Esophagus muscularis mucosa (tissue), 4 donors: ENCODE measurements around the gene ENTR1. TPM values are rescaled to one million over a fixed set of nuclear protein-coding genes. Genes with fewer than 3 reads are reported as not detected.

ENCODE experiments used
- DNase-seq: peaks from one replicate; pipeline ENCODE4 v3.0.0-alpha.2; 2017; ENCODE audit errors: extremely low spot score
- H3K27ac ChIP-seq, 4 donors: fragments of 200-600 bp; sonication (generic); replicated peaks in 1 of 4; 1 replicate in 3 of 4; 2 replicates in 1 of 4; pipeline ENCODE4 v1.5.1; 2016 to 2019; ENCODE audit warnings: mild to moderate bottlenecking in 1 of 4
- H3K27me3 ChIP-seq, 4 donors: fragments of 200-600 bp; sonication (generic); one replicate each; pipeline versions ENCODE4 v1.5.1 to v1.6.0; 2016 to 2019
- H3K36me3 ChIP-seq, 4 donors: fragments of 200-600 bp; sonication (generic); one replicate each; pipeline ENCODE4 v1.5.1; 2016 to 2019
- H3K4me1 ChIP-seq, 4 donors: fragments of 200-600 bp; sonication (generic); one replicate each; pipeline ENCODE4 v1.5.1; 2016 to 2019
- H3K4me3 ChIP-seq, 4 donors: fragments of 200-600 bp; sonication (generic); 1 replicate in 2 of 4; 2 replicates in 2 of 4; pipeline ENCODE4 v1.5.1; 2016 to 2019; ENCODE audit warnings: mild to moderate bottlenecking in 4 of 4, moderate library complexity in 1 of 4
- H3K9me3 ChIP-seq, 4 donors: fragments of 200-600 bp; sonication (generic); 1 replicate in 3 of 4; 2 replicates in 1 of 4; pipeline ENCODE4 v1.5.1; 2016 to 2019
- EP300 ChIP-seq: sonication (generic); formaldehyde crosslinking; IDR thresholded peaks from one replicate; pipeline ENCODE4 v1.6.1; 2017; ENCODE audit warnings: antibody characterized with exemption
- POLR2A ChIP-seq: fragments of 450-650 bp; IDR thresholded peaks from one replicate; pipeline ENCODE4 v1.6.1; 2017; ENCODE audit warnings: antibody characterized with exemption, moderate library complexity, mild to moderate bottlenecking, low read depth
- POLR2AphosphoS5 ChIP-seq, 2 donors: sonication (generic); formaldehyde crosslinking; IDR thresholded peaks; one replicate each; pipeline ENCODE4 v1.6.1; 2017; ENCODE audit warnings: antibody characterized with exemption in 2 of 2
- WGBS: methylation state at CpG from one replicate; pipeline ENCODE4 v1.1.5; 2018; 5-methylcytosine and 5-hydroxymethylcytosine counted together
- intact Hi-C: fragments of 100-400 bp; cut with DNase I; formaldehyde crosslinking; loops from one replicate; pipeline ENCODE4 v1.15.1; 2023
- total RNA-seq, 4 donors: library from RNA; depleted of rRNA; stranded (reverse); fragments of >200 nt; gene quantifications; one replicate each; pipeline versions ENCODE4 v1.1.0 to v1.2.1, GENCODE V29; 2016
- TF ChIP-seq, protein P1 (sequence below), 3 experiments: fragments of 200-600 bp in 2 of 3; fragments of 450-650 bp in 1 of 3; sonication (generic) in 2 of 3; IDR thresholded peaks; one replicate each; pipeline ENCODE4 v1.5.1; 2017 to 2019; ENCODE audit warnings: antibody characterized with exemption in 3 of 3, mild to moderate bottlenecking in 2 of 3, moderate library complexity in 1 of 3

The ENTR1 gene
- total RNA-seq, 4 donors from 2014 or later: 26.2 to 44.8 (median 37.6) TPM

DNA sequence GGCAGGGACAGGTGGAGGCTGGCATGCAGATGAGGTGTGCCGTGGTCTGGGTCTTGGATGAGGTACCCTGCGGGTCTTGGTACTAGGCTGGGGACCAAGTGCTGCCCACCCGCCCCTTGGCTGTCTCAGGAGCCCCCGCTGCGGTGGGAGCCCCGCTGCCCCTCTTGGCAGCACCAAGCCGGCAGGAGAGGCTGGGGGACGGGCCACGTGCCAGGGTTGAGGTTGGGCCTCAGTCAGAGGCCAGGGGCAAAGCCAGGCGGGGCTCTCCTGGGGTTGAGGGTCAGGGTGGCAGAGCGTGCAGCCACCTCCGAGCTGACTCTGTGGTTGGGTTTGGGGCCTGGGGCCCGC lies 38.9 kb downstream of the ENTR1 start:
- Histone ChIP-seq H3K27ac (no peak overlapping the region), H3K36me3 (peaks cover 0 to 11% (median 0%) of the 10 kb centered on the region in 4 donors), H3K4me3 (no peak overlapping the region), H3K27me3 (peaks cover 0 to 6% (median 0%) of the 10 kb centered on the region in 4 donors), H3K9me3 (no peaks in the 10 kb centered on the region), H3K4me1 (peaks cover 0 to 10% (median 6%) of the 10 kb centered on the region in 4 donors)
- WGBS: 71% methylated on average over 3 of the region's 13 CpGs
- TF ChIP-seq, protein P1, sequence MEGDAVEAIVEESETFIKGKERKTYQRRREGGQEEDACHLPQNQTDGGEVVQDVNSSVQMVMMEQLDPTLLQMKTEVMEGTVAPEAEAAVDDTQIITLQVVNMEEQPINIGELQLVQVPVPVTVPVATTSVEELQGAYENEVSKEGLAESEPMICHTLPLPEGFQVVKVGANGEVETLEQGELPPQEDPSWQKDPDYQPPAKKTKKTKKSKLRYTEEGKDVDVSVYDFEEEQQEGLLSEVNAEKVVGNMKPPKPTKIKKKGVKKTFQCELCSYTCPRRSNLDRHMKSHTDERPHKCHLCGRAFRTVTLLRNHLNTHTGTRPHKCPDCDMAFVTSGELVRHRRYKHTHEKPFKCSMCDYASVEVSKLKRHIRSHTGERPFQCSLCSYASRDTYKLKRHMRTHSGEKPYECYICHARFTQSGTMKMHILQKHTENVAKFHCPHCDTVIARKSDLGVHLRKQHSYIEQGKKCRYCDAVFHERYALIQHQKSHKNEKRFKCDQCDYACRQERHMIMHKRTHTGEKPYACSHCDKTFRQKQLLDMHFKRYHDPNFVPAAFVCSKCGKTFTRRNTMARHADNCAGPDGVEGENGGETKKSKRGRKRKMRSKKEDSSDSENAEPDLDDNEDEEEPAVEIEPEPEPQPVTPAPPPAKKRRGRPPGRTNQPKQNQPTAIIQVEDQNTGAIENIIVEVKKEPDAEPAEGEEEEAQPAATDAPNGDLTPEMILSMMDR (IDR thresholded peaks at IDR 0.05): no peak
- DNase-seq: no peak
- intact Hi-C loops: no loop called here

DNA sequence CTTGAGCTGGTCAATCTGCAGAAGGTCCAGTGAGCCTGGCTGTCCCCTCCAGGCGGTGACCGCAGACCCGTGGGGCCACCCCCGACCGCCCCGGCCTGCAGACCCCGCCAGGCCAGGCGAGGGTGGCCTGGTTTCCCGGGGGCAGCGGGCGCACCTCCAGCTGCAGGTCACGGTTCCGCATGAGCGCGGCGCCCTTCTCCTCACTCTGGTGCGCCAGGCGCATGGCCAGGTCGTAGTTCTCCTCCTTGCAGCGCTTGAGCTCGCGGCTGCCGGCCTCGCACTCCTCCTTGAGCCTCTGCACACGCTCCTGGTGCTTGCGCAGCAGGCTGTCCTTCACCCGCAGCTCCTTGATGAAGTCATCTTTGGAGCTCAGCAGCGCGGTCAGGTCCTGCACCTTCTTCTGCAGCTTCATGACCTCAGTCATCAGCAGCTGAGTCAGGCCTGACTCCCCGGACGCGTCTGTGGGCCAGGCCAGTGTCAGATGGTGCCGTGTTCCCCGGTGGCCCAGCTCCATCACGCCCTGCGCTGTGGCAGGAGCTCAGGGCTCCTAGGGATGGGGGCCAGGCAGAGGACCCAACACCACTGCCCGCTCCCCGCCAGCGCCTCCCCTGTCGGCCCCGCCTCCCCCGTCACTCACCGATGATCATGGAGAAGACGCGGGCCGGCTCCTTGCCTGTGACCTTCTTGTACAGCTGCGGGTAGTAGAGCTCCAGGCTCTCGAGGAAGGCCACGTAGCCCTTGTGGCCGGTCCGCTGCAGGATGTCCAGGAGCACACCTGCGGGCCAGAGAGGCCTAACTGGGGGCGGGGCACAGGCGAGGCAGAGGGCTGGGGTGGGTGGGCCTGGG lies 39.5 kb downstream of the ENTR1 start:
- peaks cover 0 to 10% (median 6%) of the 10 kb centered on the region in 4 donors for H3K4me1 ChIP-seq
- WGBS: 94% methylated on average over 36 of the region's 54 CpGs
- intact Hi-C loops: no loop called here

DNA sequence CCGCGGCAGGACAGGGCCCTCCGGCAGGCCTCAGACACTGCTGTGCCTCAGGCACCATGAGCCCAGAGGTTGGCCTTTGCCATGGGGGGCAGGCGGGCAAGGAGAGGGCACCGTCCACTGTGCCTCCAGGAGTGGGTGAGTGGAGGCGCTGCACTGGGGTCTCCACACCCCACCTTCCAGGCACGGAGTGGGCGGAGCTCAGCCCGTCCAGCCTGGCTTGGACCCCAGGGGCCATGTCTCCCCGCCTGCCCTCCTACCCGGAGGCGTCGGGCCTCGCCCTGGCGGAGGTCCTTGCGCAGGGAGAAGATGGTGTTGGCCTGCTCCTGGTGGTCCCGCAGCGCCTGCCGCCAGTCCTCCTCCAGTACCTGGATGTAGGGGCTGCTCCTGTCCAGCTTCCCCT lies 40.4 kb downstream of the ENTR1 start:
- intact Hi-C loops: no loop called here
- no peak overlapping the region for H3K4me3 ChIP-seq
- peaks cover 0 to under 1% (median 0%) of the 10 kb centered on the region in 4 donors for H3K36me3 ChIP-seq
- H3K27ac ChIP-seq: no peak overlapping the region
- TF ChIP-seq, protein P1 (IDR thresholded peaks at IDR 0.05): no peak
- TF ChIP-seq POLR2AphosphoS5 (IDR thresholded peaks at IDR 0.05): no peak
- TF ChIP-seq EP300: no peak
- no peak for TF ChIP-seq POLR2A
- H3K27me3 ChIP-seq: peaks cover 0 to 16% (median 0%) of the 10 kb centered on the region in 4 donors
- no peaks in the 10 kb centered on the region for H3K9me3 ChIP-seq
- DNase-seq: no peak
- peaks cover 0 to 10% (median 6%) of the 10 kb centered on the region in 4 donors for H3K4me1 ChIP-seq
- 80% methylated on average over 1 of the region's 19 CpGs for WGBS

More for the DNA sequence above, 39.5 kb downstream of the ENTR1 start:
- H3K27ac ChIP-seq: no peak overlapping the region
- TF ChIP-seq, protein P1 (IDR thresholded peaks at IDR 0.05): no peak
- TF ChIP-seq EP300: no peak
- no peak for TF ChIP-seq POLR2AphosphoS5 (IDR thresholded peaks at IDR 0.05)
- TF ChIP-seq POLR2A: no peak
- H3K9me3 ChIP-seq: no peaks in the 10 kb centered on the region
- DNase-seq: no peak
- H3K36me3 ChIP-seq: peaks cover 0 to 9% (median 0%) of the 10 kb centered on the region in 4 donors
- no peak overlapping the region for H3K4me3 ChIP-seq
- peaks cover 0 to 8% (median 0%) of the 10 kb centered on the region in 4 donors for H3K27me3 ChIP-seq

DNA sequence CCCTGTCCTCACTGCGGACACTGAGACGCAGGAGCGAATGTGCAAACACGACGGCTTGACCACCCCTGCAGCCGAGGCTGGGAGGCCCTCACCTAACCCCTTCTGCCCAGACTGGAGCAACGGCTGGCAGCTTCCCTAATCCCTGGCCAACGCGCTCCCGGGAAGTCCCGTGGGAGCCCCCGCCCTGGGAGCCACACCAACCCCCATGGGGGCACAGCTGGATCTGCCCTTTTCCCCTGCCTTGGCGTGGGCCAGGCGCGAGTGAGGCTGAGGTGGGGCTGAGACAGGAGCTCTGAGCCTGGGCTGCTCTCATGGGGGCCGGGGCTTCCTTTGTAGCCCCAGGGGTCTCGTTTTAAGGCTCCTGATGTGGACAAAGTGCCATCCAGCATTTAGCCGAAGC lies 42.2 kb downstream of the ENTR1 start:
- Histone ChIP-seq H3K9me3 (no peaks in the 10 kb centered on the region), H3K27me3 (peaks cover 0 to 28% (median 0%) of the 10 kb centered on the region in 4 donors), H3K4me3 (no peak overlapping the region), H3K36me3 (no peaks in the 10 kb centered on the region), H3K4me1 (peaks cover 9 to 21% (median 15%) of the 10 kb centered on the region in 4 donors), H3K27ac (no peak overlapping the region)
- DNase-seq: no peak
- intact Hi-C loops: no loop called here
- WGBS: 85% methylated on average over 10 of the region's 18 CpGs
- TF ChIP-seq POLR2AphosphoS5 (IDR thresholded peaks at IDR 0.05) (no peak), EP300 (no peak), POLR2A (no peak)
- TF ChIP-seq, protein P1 (IDR thresholded peaks at IDR 0.05): no peak
